B cell (primary cell): Measurements from ENCODE around the gene BRWD1. TPM values are rescaled to one million over a fixed set of nuclear protein-coding genes. Genes with fewer than 3 reads are reported as not detected.

Experiments
- ATAC-seq: fragments of 200-7000 bp; cut with Tn5 transposase; one replicate; pipeline ENCODE4 v1.10.0; 2021; ENCODE audit warnings: low read depth, mild to moderate bottlenecking, moderate number of reproducible peaks, moderate library complexity
- CTCF ChIA-PET: fragments of 350-600 bp; sonication (Branson Sonifier 250); formaldehyde crosslinking; loops from one replicate; lab custom pipeline; 2021; ENCODE audit warnings: antibody characterized with exemption, inconsistent platforms; lab: Charles Lee
- POLR2A ChIA-PET: fragments of 350-600 bp; sonication (Branson Sonifier 250); formaldehyde crosslinking; loops from one replicate; lab custom pipeline; 2021; ENCODE audit warnings: antibody characterized with exemption; lab: Charles Lee
- DNase-seq: peaks from one replicate; pipeline ENCODE4 v3.0.0; 2013
- H2AFZ ChIP-seq: 2 replicates; pipeline ENCODE4 v1.6.1; 2012; ENCODE audit warnings: mild to moderate bottlenecking, low read depth, low read length; ENCODE audit not compliant: insufficient read depth, poor library complexity, severe bottlenecking
- H3K27ac ChIP-seq, 2 donors: 1 replicate in 1 of 2; 2 replicates in 1 of 2; pipeline ENCODE4 v1.5.1; 2012 to 2013; ENCODE audit warnings: low read length in 2 of 2, mild to moderate bottlenecking in 2 of 2, moderate library complexity in 1 of 2
- H3K27me3 ChIP-seq, 4 experiments: fragments of 200-600 bp in 1 of 4; sonication (generic) in 1 of 4; replicated peaks in 1 of 4; 1 replicate in 2 of 4; 2 replicates in 2 of 4; pipeline versions ENCODE4 v1.6.1 to v1.7.0; 2013 to 2016; ENCODE audit warnings: low read length in 3 of 4, mild to moderate bottlenecking in 2 of 4, mixed read lengths in 1 of 4, moderate library complexity in 1 of 4; ENCODE audit not compliant: insufficient read depth in 4 of 4, control insufficient read depth in 3 of 4; ENCODE audit errors: control extremely low read depth in 1 of 4
- H3K36me3 ChIP-seq, 2 experiments: replicated peaks in 1 of 2; 1 replicate in 1 of 2; 2 replicates in 1 of 2; pipeline versions ENCODE4 v1.6.1 to v1.7.1; 2013; ENCODE audit warnings: low read length in 1 of 2; ENCODE audit not compliant: insufficient read depth in 2 of 2, control insufficient read depth in 1 of 2; ENCODE audit errors: control extremely low read depth in 1 of 2, extremely low read depth in 1 of 2
- H3K4me1 ChIP-seq, 2 donors: fragments of 200-600 bp in 1 of 2; sonication (generic) in 1 of 2; 1 replicate in 1 of 2; 2 replicates in 1 of 2; pipeline versions ENCODE4 v1.5.1 to v1.6.1; 2013 to 2017; ENCODE audit warnings: low read length in 2 of 2; ENCODE audit not compliant: control insufficient read depth in 2 of 2, insufficient read depth in 2 of 2
- H3K4me2 ChIP-seq: replicated peaks from 2 replicates; pipeline ENCODE3; 2012; ENCODE audit warnings: mild to moderate bottlenecking, low read depth, low read length; ENCODE audit not compliant: poor library complexity, severe bottlenecking
- H3K4me3 ChIP-seq, 5 experiments: fragments of 200-600 bp in 1 of 5; sonication (generic) in 1 of 5; 1 replicate in 3 of 5; 2 replicates in 2 of 5; pipeline versions ENCODE4 v1.5.1 to v1.7.0; 2011 to 2016; ENCODE audit warnings: low read length in 4 of 5, mild to moderate bottlenecking in 4 of 5, low read depth in 2 of 5, control low read depth in 1 of 5, moderate library complexity in 1 of 5; ENCODE audit not compliant: insufficient read depth in 1 of 5; ENCODE audit errors: control extremely low read depth in 1 of 5, extremely low read depth in 1 of 5
- H3K79me2 ChIP-seq: fragments of 200-600 bp; sonication (generic); one replicate; pipeline ENCODE4 v1.6.0; 2016; ENCODE audit warnings: low read length; ENCODE audit not compliant: control insufficient read depth, insufficient read depth
- H3K9ac ChIP-seq: fragments of 200-600 bp; sonication (generic); 2 replicates; pipeline ENCODE4 v1.6.1; 2017; ENCODE audit warnings: mild to moderate bottlenecking, low read length, moderate library complexity
- H3K9me3 ChIP-seq, 3 donors: one replicate each; pipeline versions ENCODE4 v1.6.1 to v1.7.1; 2013; ENCODE audit warnings: low read length in 2 of 3; ENCODE audit not compliant: control insufficient read depth in 2 of 3, insufficient read depth in 1 of 3; ENCODE audit errors: control extremely low read depth in 1 of 3
- H4K20me1 ChIP-seq: 2 replicates; pipeline ENCODE4 v1.6.0; 2012; ENCODE audit warnings: mild to moderate bottlenecking, low read length; ENCODE audit not compliant: insufficient read depth, control insufficient read depth, poor library complexity, severe bottlenecking
- H3K27ac Mint-ChIP-seq: one replicate; pipeline ENCODE4 v1.8.0; 2021; ENCODE audit warnings: mixed read lengths
- H3K27me3 Mint-ChIP-seq: one replicate; pipeline ENCODE4 v1.8.0; 2021; ENCODE audit warnings: mixed read lengths
- H3K4me1 Mint-ChIP-seq: one replicate; pipeline ENCODE4 v1.8.0; 2021; ENCODE audit warnings: mixed read lengths
- H3K4me3 Mint-ChIP-seq: one replicate; pipeline ENCODE4 v1.8.0; 2021; ENCODE audit warnings: mixed read lengths
- H3K9me3 Mint-ChIP-seq: one replicate; pipeline ENCODE4 v1.8.0; 2022; ENCODE audit warnings: mixed read lengths; ENCODE audit not compliant: insufficient read depth
- CTCF ChIP-seq: fragments of 200-600 bp; IDR thresholded peaks from one replicate; pipeline ENCODE4 v1.8.0; 2022; ENCODE audit warnings: antibody characterized with exemption, mild to moderate bottlenecking
- EZH2 ChIP-seq: IDR thresholded peaks from 2 replicates; pipeline ENCODE4 v1.6.1; 2012; ENCODE audit warnings: borderline replicate concordance, low read depth, mild to moderate bottlenecking, moderate library complexity, low read length; ENCODE audit not compliant: insufficient read depth, poor library complexity, severe bottlenecking
- WGBS: methylation state at CpG from one replicate; pipeline ENCODE4 v1.1.5; 2013; ENCODE audit warnings: missing lambda C conversion rate; ENCODE audit not compliant: insufficient coverage; 5-methylcytosine and 5-hydroxymethylcytosine counted together
- intact Hi-C: fragments of 100-400 bp; cut with micrococcal nuclease; formaldehyde crosslinking; loops from one replicate; pipeline ENCODE4 v1.10.0; 2022
- polyA plus RNA-seq: library from polyadenylated mRNA; depleted of rRNA; stranded (reverse); fragments of >200 nt; gene quantifications from 2 replicates; pipeline ENCODE4 v1.2.3, GENCODE V29; 2012
- total RNA-seq, 2 donors: library from RNA; stranded (reverse); fragments of 120-200 nt in 1 of 2; gene quantifications; 1 replicate in 1 of 2; 2 replicates in 1 of 2; pipeline versions ENCODE4 v1.2.3 to v1.2.4, GENCODE V29; 2013 to 2022

Gene BRWD1
- total and polyA plus RNA-seq, 2 donors (not counting 1 experiment from before 2014, with no cell fraction given): 9.4 to 93.9 TPM

DNA sequence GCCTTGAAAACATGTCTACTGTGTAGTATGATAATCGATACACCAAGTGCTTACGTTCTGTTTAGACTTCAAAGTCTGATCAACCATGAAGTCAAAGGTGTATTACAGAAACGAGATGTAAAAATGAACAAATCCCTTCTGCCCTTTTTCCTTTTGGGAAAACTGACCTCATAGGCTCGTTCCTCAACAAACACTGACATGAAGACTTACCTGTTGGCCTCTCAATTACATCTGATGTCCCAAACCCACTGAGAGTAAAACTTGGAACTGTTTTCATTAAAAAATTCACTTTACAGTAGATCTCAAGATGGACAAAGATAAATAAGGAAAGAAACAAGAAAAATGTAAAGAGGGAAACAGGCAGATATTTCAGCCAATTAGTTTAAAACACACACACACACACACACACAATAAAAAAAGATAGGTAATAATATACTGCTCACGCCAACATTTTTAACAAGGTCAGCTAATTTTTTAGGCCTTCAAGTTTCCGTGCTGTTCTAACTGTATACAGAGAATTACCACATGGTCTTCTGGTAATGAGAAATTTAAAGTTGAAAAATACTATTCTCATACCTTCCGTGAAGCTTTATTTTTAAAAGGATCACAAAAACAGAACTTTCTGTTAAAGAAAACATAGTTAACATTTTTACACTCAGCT is 33.4 kb upstream of the BRWD1 start:
- CTCF ChIA-PET: interaction anchor here (1.6 to 1.8 kb wide), 4 partner anchors 32 to 44 kb away, joined by 4 to 7 read pairs (median 4); no protein-coding TSS in a partner anchor

More for the DNA sequence above, 33.4 kb upstream of the BRWD1 start:
- H3K4me3 Mint-ChIP-seq: peak overlapping the region; percentile 76
- peak overlapping the region; percentile 2 for H3K9ac ChIP-seq
- no peak for DNase-seq
- H3K27ac ChIP-seq: peak overlapping the region in 1 of 2 donors; percentile 14
- no peaks in the 10 kb centered on the region for H3K9me3 Mint-ChIP-seq
- H3K36me3 ChIP-seq: peaks cover 0 to 38% of the 10 kb centered on the region in 2 experiments
- no peaks in the 10 kb centered on the region for H3K9me3 ChIP-seq
- intact Hi-C loops: no loop called here
- H3K4me1 ChIP-seq: peaks cover 18 to 25% of the 10 kb centered on the region in 2 donors
- ATAC-seq: no peak
- peak overlapping the region; percentile 86 for H3K4me2 ChIP-seq
- H4K20me1 ChIP-seq: peaks cover 25% of the 10 kb centered on the region
- no peak overlapping the region for H3K4me3 ChIP-seq
- H3K79me2 ChIP-seq: peaks cover 27% of the 10 kb centered on the region
- H2AFZ ChIP-seq: no peak overlapping the region
- 100% methylated on average over 1 of the region's 7 CpGs for WGBS
- no peaks in the 10 kb centered on the region for H3K27me3 ChIP-seq
- POLR2A ChIA-PET: interaction anchor here (3.7 kb wide), 1 partner anchor 33 kb away, joined by 47 read pairs; the partner anchor contains the start of gene BRWD1
- no peak overlapping the region for H3K27ac Mint-ChIP-seq
- TF ChIP-seq CTCF (no peak), EZH2 (no peak)
- H3K4me1 Mint-ChIP-seq: peaks cover 32% of the 10 kb centered on the region
- no peaks in the 10 kb centered on the region for H3K27me3 Mint-ChIP-seq
